Activated naive CD8-positive, alpha-beta T cell treated with anti-CD3 and anti-CD28 coated beads for 36 hours (primary cell): ENCODE measurements around the gene GABARAP. TPM values are rescaled to one million over a fixed set of nuclear protein-coding genes. Genes with fewer than 3 reads are reported as not detected.

Source experiments
- DNase-seq: peaks from one replicate; pipeline ENCODE4 v3.0.0; 2021
- H3K27ac Mint-ChIP-seq: one replicate; pipeline ENCODE4 v1.8.0; 2022; ENCODE audit warnings: mild to moderate bottlenecking, moderate library complexity, mixed read lengths
- H3K27me3 Mint-ChIP-seq: one replicate; pipeline ENCODE4 v1.8.0; 2022; ENCODE audit warnings: mild to moderate bottlenecking, mixed read lengths
- H3K36me3 Mint-ChIP-seq: one replicate; pipeline ENCODE4 v1.8.0; 2021; ENCODE audit warnings: mild to moderate bottlenecking, mixed read lengths
- H3K4me1 Mint-ChIP-seq: one replicate; pipeline ENCODE4 v1.8.0; 2021; ENCODE audit warnings: mixed read lengths
- H3K4me3 Mint-ChIP-seq: one replicate; pipeline ENCODE4 v1.8.0; 2022; ENCODE audit warnings: mild to moderate bottlenecking, moderate library complexity, mixed read lengths
- H3K9me3 Mint-ChIP-seq: one replicate; pipeline ENCODE4 v1.8.0; 2022; ENCODE audit warnings: mixed read lengths
- total RNA-seq, 2 experiments: library from RNA; stranded (reverse); gene quantifications; one replicate each; pipeline ENCODE4 v1.2.3, GENCODE V29; 2021

The GABARAP gene
- total RNA-seq, 2 experiments from 2014 or later = 112 to 113 TPM

DNA sequence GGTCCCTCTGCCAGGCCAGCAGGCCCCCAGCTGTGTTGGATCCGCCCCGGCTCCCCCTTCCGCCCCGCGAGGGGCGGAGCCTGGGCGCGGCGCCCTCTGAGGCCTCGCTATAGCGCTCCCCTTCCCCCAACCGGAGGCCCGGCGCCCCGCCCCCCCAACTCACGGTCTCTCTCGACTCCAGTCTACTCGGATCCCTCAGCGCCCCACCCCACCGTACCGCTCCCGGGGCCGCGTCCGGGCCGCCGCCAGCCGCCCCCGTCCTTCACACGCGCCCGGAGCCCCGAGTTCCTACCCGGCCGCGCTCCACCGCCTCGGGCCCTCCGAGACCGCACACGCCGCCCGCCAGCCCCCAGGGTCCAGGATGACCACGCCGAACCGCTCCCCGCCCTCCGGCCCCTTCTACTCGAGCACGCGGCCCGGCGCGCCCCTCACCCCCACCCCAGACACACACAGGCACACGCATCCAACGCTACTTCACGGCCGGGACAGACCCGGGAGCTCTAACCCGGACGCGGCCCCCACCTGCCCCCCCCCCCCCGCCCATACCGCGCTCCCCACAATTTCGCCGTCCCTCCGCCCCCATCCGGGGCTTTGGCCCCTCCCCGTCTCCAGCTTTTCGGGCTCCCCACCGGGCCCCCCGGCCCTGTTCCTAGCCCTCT lies 4.4 kb downstream of the GABARAP start:
- peak; percentile 84 for DNase-seq
- peak overlapping the region; percentile 98 for H3K4me3 Mint-ChIP-seq
- H3K4me1 Mint-ChIP-seq = peaks cover 58% of the 10 kb centered on the region
- peaks cover 39% of the 10 kb centered on the region for H3K36me3 Mint-ChIP-seq
- H3K9me3 Mint-ChIP-seq = no peaks in the 10 kb centered on the region
- peak overlapping the region; percentile 97 for H3K27ac Mint-ChIP-seq
- H3K27me3 Mint-ChIP-seq = peaks cover 3% of the 10 kb centered on the region

DNA sequence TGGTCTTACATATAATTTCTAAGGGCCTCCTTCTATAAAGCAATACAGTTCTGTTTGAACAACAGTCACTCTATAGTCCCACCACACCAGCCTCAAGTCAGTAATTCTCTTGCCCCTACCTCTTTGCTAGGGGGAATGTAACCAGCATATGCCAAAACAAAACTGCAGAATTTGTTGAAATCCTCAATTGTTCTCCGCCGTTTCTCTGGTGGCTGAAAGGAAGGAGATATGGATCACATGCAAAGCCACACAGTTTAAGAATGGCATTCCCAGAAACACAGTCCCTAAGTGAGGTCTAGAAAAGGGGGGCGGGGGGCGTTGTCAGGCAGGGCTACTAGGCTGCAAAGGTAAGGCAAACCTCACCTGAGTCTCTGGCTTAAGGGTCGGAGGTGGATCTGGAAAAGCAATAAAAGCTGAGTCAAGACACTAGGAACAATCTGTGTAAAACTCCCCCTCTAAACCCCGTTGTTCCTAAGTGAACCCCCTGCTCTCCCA lies 4.9 kb downstream of the GABARAP start:
- Mint-ChIP-seq H3K4me3 (peak overlapping the region; percentile 98), H3K4me1 (peaks cover 58% of the 10 kb centered on the region), H3K27me3 (no peaks in the 10 kb centered on the region), H3K9me3 (no peaks in the 10 kb centered on the region), H3K27ac (peak overlapping the region; percentile 97), H3K36me3 (peaks cover 39% of the 10 kb centered on the region)
- no peak for DNase-seq

DNA sequence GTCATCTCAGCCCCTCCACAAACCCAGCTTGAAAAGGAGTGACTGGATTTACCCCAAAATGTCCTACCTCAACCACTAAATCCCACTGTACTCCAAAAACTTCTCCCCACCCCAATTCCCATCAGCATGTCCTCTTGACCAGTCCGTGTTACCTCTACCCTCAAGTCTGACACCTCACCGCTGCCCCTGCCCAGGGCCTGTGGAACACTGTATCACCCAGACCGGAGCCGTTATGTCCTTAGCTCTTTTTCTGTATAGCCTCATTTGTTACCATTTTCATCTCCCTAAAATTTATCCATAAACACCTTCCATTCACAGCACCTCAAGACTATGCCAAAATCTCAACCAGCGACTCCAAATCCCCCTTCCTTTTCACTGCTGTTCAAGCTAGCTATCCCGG lies 5.4 kb downstream of the GABARAP start:
- peaks cover 35% of the 10 kb centered on the region for H3K36me3 Mint-ChIP-seq
- H3K4me3 Mint-ChIP-seq = peak overlapping the region; percentile 98
- H3K27me3 Mint-ChIP-seq = no peaks in the 10 kb centered on the region
- peaks cover 61% of the 10 kb centered on the region for H3K4me1 Mint-ChIP-seq
- no peaks in the 10 kb centered on the region for H3K9me3 Mint-ChIP-seq
- H3K27ac Mint-ChIP-seq = peak overlapping the region; percentile 97
- no peak for DNase-seq

DNA sequence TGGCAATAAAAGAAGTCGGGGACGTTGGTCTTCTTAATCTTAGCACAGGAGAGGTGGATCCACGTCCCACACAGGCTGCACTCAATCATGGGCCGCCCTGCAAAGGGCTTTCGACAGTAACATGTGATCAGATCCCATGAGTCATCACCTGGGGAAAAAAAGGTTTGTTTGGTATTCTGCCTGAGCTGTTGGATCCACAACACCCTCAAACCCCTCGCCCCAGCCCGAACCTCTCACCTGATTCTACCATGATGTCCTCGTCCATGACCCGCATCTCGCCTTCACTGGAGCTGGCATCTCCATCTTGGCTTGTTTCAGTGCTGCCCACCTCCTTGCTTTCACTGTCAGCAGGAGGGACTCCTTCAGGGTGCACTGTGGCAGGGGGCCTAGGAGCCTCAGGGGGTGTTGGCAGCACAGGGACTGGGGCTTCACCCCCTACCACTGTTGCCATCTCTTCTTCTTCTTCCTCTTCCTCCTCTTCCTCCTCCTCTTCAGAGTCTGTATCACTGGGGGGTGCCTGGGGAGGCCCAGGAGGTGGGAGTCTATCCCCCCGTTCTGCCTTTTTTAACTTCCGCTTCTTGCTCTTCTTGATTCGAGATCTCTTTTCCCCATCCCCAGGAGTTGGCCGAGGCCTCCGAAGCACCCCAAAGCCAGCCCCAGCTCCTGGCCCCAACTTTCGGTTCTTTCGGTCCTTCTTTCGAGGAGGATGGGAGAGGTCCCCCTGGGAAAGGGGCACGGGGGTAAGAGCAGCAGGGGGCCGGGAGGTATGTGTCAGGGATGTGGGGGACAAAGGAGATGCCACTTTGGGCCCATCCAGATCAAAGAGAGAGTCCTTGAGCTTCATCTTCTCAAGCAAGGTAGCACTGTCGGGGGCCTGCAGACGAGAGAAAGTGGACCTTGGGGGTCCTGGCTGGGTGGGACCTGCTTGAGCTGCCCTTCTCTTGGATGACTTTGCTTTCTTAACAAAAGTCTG lies 6.3 kb downstream of the GABARAP start:
- H3K4me1 Mint-ChIP-seq = peaks cover 54% of the 10 kb centered on the region
- no peaks in the 10 kb centered on the region for H3K9me3 Mint-ChIP-seq
- peak overlapping the region; percentile 99 for H3K4me3 Mint-ChIP-seq
- H3K27me3 Mint-ChIP-seq = no peaks in the 10 kb centered on the region
- H3K36me3 Mint-ChIP-seq = peaks cover 35% of the 10 kb centered on the region
- no peak for DNase-seq
- peak overlapping the region; percentile 65 for H3K27ac Mint-ChIP-seq

DNA sequence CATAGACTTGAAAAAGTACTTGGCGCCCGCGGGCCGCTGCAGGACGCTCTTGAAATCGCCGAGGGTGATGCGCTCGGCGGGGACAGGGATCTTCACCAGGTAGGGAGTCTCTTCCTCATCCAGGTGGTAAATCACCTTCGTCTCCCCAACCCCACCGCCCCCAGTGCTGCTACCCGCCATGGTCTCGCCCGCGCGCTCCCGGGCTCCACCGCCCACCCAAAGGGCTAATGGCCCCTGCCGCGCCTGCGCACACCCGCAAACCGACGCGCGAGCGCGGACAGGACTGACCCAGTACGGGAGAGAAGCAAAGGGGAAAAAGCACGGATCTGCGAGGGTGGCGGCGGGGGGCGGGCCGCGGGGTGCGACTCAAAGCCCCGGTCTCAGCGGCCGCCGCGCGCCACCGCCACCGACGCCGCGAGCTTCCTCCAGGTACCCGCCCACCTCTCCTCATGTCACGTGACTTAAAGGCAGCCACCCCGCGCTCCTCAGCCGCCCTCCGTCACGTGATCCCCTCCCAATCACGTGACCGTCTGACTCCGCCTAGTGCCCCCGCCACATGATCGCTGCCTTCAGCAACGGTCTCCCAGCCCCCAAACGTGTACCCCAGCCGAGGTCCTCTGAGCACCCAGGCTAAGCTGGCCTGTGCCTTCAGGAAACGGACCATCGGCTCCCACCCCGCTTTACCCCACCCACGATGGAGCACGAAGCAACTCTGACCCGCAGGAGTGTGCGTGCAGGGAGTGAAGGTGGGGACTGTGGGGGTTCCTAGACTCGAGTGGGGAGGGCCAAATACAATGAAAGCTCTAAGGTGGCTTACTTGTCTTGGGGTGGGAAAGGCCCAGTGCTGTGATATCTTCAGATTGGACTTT lies 7.9 kb downstream of the GABARAP start, which contains the start of gene DVL2:
DVL2 (minus strand) TSS at position 435 of the 869 bp plus-strand sequence; CDS start at position 180, 255 bp downstream.
- Mint-ChIP-seq H3K4me1 (peaks cover 45% of the 10 kb centered on the region), H3K4me3 (peak within 1 kb of the TSS; percentile 99), H3K27me3 (no peaks in the 10 kb centered on the region), H3K9me3 (no peaks in the 10 kb centered on the region), H3K36me3 (peaks cover 35% of the 10 kb centered on the region), H3K27ac (peak within 1 kb of the TSS; percentile 96)
- DNase-seq = peak; percentile 95

DNA sequence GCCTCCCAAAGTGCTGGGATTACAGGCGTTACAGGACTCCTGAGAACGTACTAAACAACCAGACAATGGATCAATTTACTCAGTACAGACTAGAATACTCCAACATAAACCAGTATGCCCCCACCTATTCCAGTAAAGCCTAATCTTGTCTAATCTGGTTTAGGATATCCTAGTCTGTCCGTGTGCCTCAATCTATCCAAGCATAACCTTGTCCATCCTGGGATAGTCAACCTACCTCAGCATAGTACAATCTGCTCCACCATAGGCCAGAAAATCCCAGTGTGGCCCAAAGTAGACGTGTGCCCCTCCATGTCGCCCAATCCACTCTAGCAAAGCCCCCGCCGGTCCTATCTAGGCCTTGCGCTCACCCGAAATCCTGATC lies 8.6 kb downstream of the GABARAP start:
- Mint-ChIP-seq H3K9me3 (no peaks in the 10 kb centered on the region), H3K36me3 (peaks cover 39% of the 10 kb centered on the region), H3K4me3 (peak overlapping the region; percentile 99), H3K4me1 (peaks cover 46% of the 10 kb centered on the region), H3K27ac (peak overlapping the region; percentile 96), H3K27me3 (no peaks in the 10 kb centered on the region)
- no peak for DNase-seq

DNA sequence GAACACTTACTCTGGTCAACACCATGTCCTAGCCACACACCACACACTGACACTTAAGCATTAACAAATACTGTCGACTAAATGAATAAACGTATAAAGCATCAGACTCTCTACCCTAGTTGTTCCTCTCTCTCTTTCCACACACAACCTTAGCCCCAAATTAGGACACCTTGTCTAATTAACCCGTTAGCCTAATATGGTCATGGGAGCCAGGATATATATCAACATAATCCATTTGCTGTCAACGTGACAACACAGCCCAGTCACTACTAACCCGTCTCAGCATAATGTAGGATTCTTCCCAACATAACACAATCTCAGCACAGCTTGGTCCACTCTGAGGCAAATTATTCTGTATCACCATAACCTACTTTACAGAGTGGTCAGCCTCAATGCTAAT lies 10.1 kb downstream of the GABARAP start:
- no peaks in the 10 kb centered on the region for H3K9me3 Mint-ChIP-seq
- H3K36me3 Mint-ChIP-seq = peaks cover 41% of the 10 kb centered on the region
- H3K4me3 Mint-ChIP-seq = peak overlapping the region; percentile 99
- H3K27me3 Mint-ChIP-seq = no peaks in the 10 kb centered on the region
- peaks cover 50% of the 10 kb centered on the region for H3K4me1 Mint-ChIP-seq
- DNase-seq = no peak
- H3K27ac Mint-ChIP-seq = no peak overlapping the region

DNA sequence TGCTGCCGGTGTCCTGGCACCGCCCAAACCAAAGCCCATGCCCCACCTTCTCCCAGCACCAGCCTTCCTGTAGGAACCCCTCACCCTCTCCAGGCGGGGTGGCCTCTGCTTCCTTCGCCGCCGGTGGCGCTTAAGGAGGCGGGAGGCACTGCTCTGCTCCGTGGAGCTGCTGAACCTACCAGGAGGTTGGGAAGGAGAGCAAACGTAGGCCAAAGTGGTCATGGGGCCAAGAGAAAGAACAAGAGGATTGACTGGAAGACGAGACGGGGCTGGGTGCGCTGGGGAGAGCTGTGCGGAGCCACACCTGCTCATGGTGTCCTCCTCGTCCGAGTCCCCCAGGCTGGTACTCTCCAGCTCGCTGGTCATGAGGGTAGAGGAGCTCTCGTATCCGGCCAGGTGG lies 12.7 kb downstream of the GABARAP start:
- no peak overlapping the region for H3K27ac Mint-ChIP-seq

DNA sequence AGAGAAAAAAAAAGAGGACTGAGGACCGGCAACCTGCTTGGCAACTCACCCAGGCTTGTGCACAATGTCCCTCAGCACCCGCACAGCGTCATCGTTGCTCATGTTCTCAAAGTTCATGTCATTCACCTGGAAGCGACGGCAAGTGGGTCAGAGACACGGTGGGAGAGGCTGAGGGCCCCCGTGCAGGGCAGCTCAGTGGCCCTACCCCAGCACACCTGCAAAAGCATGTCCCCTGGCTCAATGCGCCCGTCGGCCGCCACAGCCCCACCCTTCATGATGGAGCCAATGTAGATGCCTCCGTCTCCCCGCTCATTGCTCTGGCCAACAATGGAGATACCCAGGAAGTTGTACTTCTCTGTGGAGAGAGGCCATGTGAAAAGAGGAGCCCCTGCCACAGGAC lies 13.3 kb downstream of the GABARAP start:
- H3K27ac Mint-ChIP-seq = peak overlapping the region; percentile 28
- H3K4me1 Mint-ChIP-seq = peaks cover 26% of the 10 kb centered on the region
- peaks cover 22% of the 10 kb centered on the region for H3K36me3 Mint-ChIP-seq
- no peaks in the 10 kb centered on the region for H3K27me3 Mint-ChIP-seq
- no peaks in the 10 kb centered on the region for H3K9me3 Mint-ChIP-seq
- no peak overlapping the region for H3K4me3 Mint-ChIP-seq
- DNase-seq = no peak

More for the DNA sequence above, 12.7 kb downstream of the GABARAP start:
- H3K27me3 Mint-ChIP-seq = no peaks in the 10 kb centered on the region
- peaks cover 23% of the 10 kb centered on the region for H3K36me3 Mint-ChIP-seq
- no peak for DNase-seq
- H3K4me3 Mint-ChIP-seq = no peak overlapping the region
- peaks cover 28% of the 10 kb centered on the region for H3K4me1 Mint-ChIP-seq
- H3K9me3 Mint-ChIP-seq = no peaks in the 10 kb centered on the region

DNA sequence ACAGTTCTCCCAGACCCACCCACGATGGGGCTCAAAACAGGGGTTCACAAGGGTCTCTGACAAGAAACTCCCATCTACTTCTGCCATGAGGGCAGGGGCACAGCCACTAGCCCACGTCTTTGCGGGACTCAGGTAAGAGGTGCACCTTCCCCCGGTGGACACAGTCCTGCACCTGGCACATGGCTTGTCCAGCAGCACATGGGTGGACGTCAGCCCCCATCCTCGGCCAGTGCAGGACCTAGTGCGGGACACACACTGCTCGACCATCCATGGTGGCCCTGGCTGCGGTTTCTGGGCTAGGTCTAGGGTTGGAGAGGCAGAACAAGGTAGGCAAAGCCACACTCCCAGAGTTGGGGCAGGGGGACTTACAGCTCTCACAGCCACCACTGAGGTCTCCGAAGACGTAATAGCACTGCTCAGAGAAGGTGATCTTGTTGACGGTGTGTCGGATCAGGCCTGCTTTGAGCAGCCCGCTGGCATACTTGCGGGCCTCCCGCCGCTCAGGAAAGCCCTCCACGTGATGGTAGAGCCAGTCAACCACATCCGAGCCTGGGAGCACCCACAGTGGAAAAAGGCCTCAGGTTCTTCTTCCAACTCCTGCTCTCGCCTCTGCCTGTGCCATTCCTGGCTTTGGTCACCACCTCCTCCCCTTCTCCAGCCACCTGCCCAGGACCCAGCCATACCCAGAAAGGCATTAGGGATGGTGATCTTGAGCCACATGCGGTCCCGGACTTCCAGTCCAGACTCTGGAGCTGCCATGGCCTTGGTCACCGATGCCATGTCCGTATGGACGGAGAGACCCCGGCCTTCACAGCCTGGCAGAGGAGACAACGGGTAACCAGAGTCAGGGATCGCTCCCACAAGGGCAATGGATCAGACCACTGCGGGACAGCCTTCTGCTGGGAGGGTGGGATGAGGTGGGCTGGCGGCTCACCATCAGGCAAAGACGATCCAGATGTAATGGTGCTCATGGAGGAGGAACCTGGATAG lies 15.2 kb downstream of the GABARAP start:
- H3K27me3 Mint-ChIP-seq = no peaks in the 10 kb centered on the region
- no peak for DNase-seq
- H3K4me1 Mint-ChIP-seq = peaks cover 18% of the 10 kb centered on the region
- no peak overlapping the region for H3K4me3 Mint-ChIP-seq
- peak overlapping the region; percentile 29 for H3K27ac Mint-ChIP-seq
- H3K9me3 Mint-ChIP-seq = no peaks in the 10 kb centered on the region
- H3K36me3 Mint-ChIP-seq = peaks cover 14% of the 10 kb centered on the region

DNA sequence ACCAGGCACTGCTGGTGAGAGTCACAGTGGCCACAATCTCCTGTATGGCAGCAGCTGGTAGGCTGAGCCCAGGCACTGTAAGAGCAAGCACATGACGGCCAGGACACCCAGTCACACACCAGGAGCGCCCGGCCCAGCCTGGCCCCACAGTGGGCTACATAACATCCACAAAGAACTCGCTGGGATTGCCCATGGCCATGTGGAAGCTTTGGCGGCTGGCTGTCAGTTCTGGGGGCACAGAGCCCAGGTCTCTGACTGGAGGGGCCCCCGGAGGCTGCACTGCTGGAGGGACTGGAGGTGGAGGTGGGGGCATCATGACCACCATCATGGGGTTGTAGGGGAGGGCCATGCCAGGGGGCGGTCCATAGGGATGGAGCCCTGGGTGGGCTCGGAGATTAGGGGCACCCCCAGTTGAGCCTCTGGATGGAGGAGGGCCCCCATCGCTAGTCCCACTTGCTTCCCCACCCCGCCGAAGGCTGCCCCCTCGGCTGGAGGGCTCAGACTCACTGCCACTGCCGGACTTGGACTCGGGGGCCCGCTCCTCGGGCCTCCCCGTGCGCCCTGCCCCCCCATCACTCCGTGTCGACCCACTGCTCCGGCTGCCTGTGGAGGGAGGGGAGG lies 16.4 kb downstream of the GABARAP start:
- peaks cover 23% of the 10 kb centered on the region for H3K4me1 Mint-ChIP-seq
- H3K9me3 Mint-ChIP-seq = no peaks in the 10 kb centered on the region
- H3K27ac Mint-ChIP-seq = no peak overlapping the region
- H3K36me3 Mint-ChIP-seq = peaks cover 21% of the 10 kb centered on the region
- no peak for DNase-seq
- no peaks in the 10 kb centered on the region for H3K27me3 Mint-ChIP-seq
- no peak overlapping the region for H3K4me3 Mint-ChIP-seq

DNA sequence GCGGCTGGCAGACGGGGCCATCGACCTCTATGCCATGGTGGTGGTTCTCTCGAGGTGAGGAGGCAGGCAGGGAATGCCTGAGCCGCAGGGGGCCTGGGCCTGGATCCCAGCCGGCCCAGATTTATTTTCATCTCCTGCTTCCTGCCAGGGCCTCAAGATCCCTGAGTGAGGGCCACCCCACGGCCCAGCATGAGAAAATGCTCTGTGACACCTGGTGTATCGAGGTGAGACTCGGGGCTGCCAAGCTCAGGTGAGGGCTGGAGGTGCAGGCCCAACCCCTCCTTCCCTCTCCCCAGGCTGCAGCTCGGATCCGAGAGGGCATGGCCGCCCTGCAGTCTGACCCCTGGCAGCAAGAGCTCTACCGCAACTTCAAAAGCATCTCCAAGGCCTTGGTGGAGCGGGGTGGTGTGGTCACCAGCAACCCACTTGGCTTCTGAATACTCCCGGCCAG lies 17.6 kb downstream of the GABARAP start:
- no peak for DNase-seq
- peaks cover 27% of the 10 kb centered on the region for H3K36me3 Mint-ChIP-seq
- no peak overlapping the region for H3K27ac Mint-ChIP-seq
- H3K27me3 Mint-ChIP-seq = no peaks in the 10 kb centered on the region
- H3K4me1 Mint-ChIP-seq = peaks cover 28% of the 10 kb centered on the region
- H3K4me3 Mint-ChIP-seq = no peak overlapping the region
- no peaks in the 10 kb centered on the region for H3K9me3 Mint-ChIP-seq

DNA sequence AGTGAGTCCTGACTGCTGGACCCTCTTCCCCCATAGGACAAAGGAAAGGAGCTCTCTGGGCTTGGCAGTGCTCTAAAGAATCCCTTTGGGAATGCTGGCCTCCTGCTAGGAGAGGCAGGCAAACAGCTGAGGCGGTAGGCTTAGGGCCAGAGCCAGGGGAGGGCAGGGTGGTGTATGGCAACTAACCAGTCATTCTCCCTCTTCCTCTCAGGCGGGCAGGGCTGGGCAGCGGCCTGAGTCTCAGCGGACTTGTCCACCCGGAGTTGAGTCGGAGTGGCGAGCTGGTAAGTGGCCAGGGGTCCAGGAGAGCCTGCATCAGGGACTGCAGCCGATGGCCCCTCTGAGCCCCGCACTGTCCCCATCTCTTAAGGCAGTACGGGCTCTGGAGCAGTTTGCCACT lies 18.1 kb downstream of the GABARAP start:
- peaks cover 22% of the 10 kb centered on the region for H3K36me3 Mint-ChIP-seq
- no peak overlapping the region for H3K27ac Mint-ChIP-seq
- H3K9me3 Mint-ChIP-seq = no peaks in the 10 kb centered on the region
- DNase-seq = no peak
- no peaks in the 10 kb centered on the region for H3K27me3 Mint-ChIP-seq
- peaks cover 31% of the 10 kb centered on the region for H3K4me1 Mint-ChIP-seq
- H3K4me3 Mint-ChIP-seq = no peak overlapping the region
